A549 treated with dexamethasone at 1 μM for 4 hours (cell line): Measurements from ENCODE around the gene ADNP2. TPM values are rescaled to one million over a fixed set of nuclear protein-coding genes. Genes with fewer than 3 reads are reported as not detected.

ENCODE experiments used
- total RNA-seq: library from RNA; stranded (reverse); fragments of 200-300 nt; extraction: Qiagen RNA extraction; gene quantifications from 5 replicates; pipeline ENCODE4 v1.2.3, GENCODE V29; 2022

Gene ADNP2, protein sequence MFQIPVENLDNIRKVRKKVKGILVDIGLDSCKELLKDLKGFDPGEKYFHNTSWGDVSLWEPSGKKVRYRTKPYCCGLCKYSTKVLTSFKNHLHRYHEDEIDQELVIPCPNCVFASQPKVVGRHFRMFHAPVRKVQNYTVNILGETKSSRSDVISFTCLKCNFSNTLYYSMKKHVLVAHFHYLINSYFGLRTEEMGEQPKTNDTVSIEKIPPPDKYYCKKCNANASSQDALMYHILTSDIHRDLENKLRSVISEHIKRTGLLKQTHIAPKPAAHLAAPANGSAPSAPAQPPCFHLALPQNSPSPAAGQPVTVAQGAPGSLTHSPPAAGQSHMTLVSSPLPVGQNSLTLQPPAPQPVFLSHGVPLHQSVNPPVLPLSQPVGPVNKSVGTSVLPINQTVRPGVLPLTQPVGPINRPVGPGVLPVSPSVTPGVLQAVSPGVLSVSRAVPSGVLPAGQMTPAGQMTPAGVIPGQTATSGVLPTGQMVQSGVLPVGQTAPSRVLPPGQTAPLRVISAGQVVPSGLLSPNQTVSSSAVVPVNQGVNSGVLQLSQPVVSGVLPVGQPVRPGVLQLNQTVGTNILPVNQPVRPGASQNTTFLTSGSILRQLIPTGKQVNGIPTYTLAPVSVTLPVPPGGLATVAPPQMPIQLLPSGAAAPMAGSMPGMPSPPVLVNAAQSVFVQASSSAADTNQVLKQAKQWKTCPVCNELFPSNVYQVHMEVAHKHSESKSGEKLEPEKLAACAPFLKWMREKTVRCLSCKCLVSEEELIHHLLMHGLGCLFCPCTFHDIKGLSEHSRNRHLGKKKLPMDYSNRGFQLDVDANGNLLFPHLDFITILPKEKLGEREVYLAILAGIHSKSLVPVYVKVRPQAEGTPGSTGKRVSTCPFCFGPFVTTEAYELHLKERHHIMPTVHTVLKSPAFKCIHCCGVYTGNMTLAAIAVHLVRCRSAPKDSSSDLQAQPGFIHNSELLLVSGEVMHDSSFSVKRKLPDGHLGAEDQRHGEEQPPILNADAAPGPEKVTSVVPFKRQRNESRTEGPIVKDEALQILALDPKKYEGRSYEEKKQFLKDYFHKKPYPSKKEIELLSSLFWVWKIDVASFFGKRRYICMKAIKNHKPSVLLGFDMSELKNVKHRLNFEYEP
- total RNA-seq: 11.2 to 14.3 TPM (median 12.7 TPM) in 5 replicates

GRCh38 chr18:80108739-80109675 is at the start of gene ADNP2:
TSS of gene ADNP2 (plus strand) at chr18:80109262. CDS start at chr18:80117543, 8,281 bp downstream.

Other genes with a start within 250 kb of the ADNP2 start
- gene SLC66A2, start 157.6 kb upstream of the ADNP2 start, total RNA-seq: 14.2 to 19.3 TPM (median 18.1 TPM) in 5 replicates
- 9.7 to 13.3 TPM (median 11.6 TPM) in 5 replicates for gene HSBP1L1, start 144.6 kb upstream of the ADNP2 start, total RNA-seq
- gene TXNL4A, start 120.7 kb upstream of the ADNP2 start, total RNA-seq: 94.8 to 140 TPM (median 120 TPM) in 5 replicates
- gene RBFA, start 74.8 kb upstream of the ADNP2 start, total RNA-seq: 28.9 to 34.0 TPM (median 30.3 TPM) in 5 replicates
- 1.8 to 2.8 TPM (median 2.3 TPM) in 5 replicates for gene PARD6G, start 138.3 kb downstream of the ADNP2 start, total RNA-seq